Smooth muscle cell (in vitro differentiated cells): ENCODE data around the gene USP49. TPM values are rescaled to one million over a fixed set of nuclear protein-coding genes. Genes with fewer than 3 reads are reported as not detected.

Experiments used
- DNase-seq: peaks from one replicate; lab custom pipeline; 2025; ENCODE audit not compliant: unreplicated experiment; lab: John Stamatoyannopoulos, UW
- H2AFZ ChIP-seq: fragments of 200-600 bp; sonication (generic); 2 replicates; pipeline ENCODE4 v1.6.0; 2016; ENCODE audit warnings: antibody characterized with exemption, low read depth, mild to moderate bottlenecking
- H3F3A ChIP-seq: fragments of 200-600 bp; sonication (generic); 2 replicates; pipeline ENCODE4 v1.6.0; 2017; ENCODE audit warnings: antibody characterized with exemption, low read depth
- H3K27ac ChIP-seq: fragments of 200-600 bp; sonication (generic); 2 replicates; pipeline ENCODE4 v1.5.1; 2016; ENCODE audit warnings: low read depth, mild to moderate bottlenecking
- H3K27me3 ChIP-seq: fragments of 200-600 bp; sonication (generic); 2 replicates; pipeline ENCODE4 v1.6.1; 2016; ENCODE audit warnings: low read depth, mild to moderate bottlenecking
- H3K36me3 ChIP-seq: fragments of 200-600 bp; sonication (generic); 2 replicates; pipeline ENCODE4 v1.5.1; 2016; ENCODE audit warnings: low read depth
- H3K4me1 ChIP-seq: fragments of 200-600 bp; sonication (generic); 2 replicates; pipeline ENCODE4 v1.5.1; 2016; ENCODE audit warnings: low read depth
- H3K4me2 ChIP-seq: fragments of 200-600 bp; sonication (generic); 2 replicates; pipeline ENCODE4 v1.6.0; 2016; ENCODE audit warnings: mild to moderate bottlenecking
- H3K4me3 ChIP-seq: fragments of 200-600 bp; sonication (generic); 2 replicates; pipeline ENCODE4 v1.5.1; 2016; ENCODE audit warnings: mild to moderate bottlenecking
- H3K79me2 ChIP-seq: fragments of 200-600 bp; sonication (generic); 2 replicates; pipeline ENCODE4 v1.6.0; 2016; ENCODE audit warnings: low read depth, mild to moderate bottlenecking
- H3K9ac ChIP-seq: fragments of 200-600 bp; sonication (generic); 2 replicates; pipeline ENCODE4 v1.6.0; 2016; ENCODE audit warnings: low read depth
- H3K9me3 ChIP-seq: fragments of 200-600 bp; sonication (generic); replicated peaks from 2 replicates; pipeline ENCODE4 v1.5.1; 2016; ENCODE audit warnings: low read depth
- H4K20me1 ChIP-seq: fragments of 200-600 bp; sonication (generic); 2 replicates; pipeline ENCODE4 v1.6.0; 2016; ENCODE audit warnings: low read depth
- WGBS: methylation state at CpG from one replicate; pipeline ENCODE4 v1.1.7; 2016; ENCODE audit warnings: low lambda C conversion rate; 5-methylcytosine and 5-hydroxymethylcytosine counted together
- polyA plus RNA-seq: library from polyadenylated mRNA; unstranded; fragments of >200 nt; fragmentation: Nextera tagmentation; extraction: Ambion mirVana; gene quantifications from 2 replicates; pipeline ENCODE4 v1.2.1, GENCODE V29; 2016
- total RNA-seq: library from RNA; depleted of rRNA; stranded (reverse); fragments of >200 nt; gene quantifications from 2 replicates; pipeline ENCODE4 v1.2.3, GENCODE V29; 2014
- TF ChIP-seq, protein P1 (sequence below): fragments of 200-600 bp; sonication (generic); IDR thresholded peaks from 2 replicates; pipeline ENCODE4 v1.5.1; 2017; ENCODE audit warnings: borderline replicate concordance, mild to moderate bottlenecking, antibody characterized with exemption; ENCODE audit not compliant: insufficient read depth, poor library complexity, severe bottlenecking

Gene USP49
- total and polyA plus RNA-seq, 2 experiments from 2014 or later, result 1.9 to 5.2 TPM

DNA sequence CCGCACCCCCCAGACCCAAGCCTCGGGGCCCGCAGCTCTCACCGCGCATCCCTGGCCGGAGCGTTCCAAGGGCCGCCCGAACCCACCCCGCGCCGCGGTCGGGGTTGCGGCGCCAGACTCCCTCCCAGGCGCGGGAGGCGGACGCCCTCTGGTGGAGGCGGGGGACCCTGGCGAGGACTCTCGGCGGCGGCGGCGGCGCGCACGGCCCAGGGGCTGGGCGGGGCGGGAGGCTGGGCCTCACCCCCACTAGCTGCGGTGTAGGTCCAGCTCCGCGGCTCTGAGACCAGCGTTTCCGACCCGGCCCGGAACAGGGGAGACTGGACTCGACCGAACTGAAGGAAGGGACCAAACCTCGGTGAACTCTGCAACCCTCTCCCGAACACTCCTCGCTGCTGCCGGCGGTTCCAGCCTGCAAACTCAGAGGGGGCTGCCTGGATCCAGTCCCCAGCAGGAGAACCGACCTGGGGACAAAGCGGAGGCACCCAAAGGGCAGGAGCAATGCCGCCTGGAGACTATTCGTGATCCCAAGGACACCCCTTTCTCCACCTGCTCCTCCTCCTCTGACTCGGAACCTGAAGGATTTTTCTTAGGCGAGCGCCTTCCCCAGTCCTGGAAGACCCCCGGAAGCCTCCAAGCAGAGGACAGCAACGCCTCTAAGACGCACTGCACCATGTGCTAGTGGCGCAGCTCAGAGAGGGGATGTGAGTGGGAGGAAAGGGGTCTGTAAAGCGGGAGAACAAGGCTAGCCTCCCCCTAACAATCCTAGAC lies 108.5 kb downstream of the USP49 start:
- H3K36me3 ChIP-seq, result peaks cover 5% of the 10 kb centered on the region
- TF ChIP-seq, protein P1, sequence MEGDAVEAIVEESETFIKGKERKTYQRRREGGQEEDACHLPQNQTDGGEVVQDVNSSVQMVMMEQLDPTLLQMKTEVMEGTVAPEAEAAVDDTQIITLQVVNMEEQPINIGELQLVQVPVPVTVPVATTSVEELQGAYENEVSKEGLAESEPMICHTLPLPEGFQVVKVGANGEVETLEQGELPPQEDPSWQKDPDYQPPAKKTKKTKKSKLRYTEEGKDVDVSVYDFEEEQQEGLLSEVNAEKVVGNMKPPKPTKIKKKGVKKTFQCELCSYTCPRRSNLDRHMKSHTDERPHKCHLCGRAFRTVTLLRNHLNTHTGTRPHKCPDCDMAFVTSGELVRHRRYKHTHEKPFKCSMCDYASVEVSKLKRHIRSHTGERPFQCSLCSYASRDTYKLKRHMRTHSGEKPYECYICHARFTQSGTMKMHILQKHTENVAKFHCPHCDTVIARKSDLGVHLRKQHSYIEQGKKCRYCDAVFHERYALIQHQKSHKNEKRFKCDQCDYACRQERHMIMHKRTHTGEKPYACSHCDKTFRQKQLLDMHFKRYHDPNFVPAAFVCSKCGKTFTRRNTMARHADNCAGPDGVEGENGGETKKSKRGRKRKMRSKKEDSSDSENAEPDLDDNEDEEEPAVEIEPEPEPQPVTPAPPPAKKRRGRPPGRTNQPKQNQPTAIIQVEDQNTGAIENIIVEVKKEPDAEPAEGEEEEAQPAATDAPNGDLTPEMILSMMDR, result peak; percentile 84
- peak overlapping the region; percentile 98 for H3K9ac ChIP-seq
- no peaks in the 10 kb centered on the region for H3K27me3 ChIP-seq
- H3F3A ChIP-seq, result peaks cover 21% of the 10 kb centered on the region
- no peaks in the 10 kb centered on the region for H3K9me3 ChIP-seq
- peak overlapping the region; percentile 94 for H3K4me2 ChIP-seq
- H3K27ac ChIP-seq, result peak overlapping the region; percentile 91
- no peaks in the 10 kb centered on the region for H4K20me1 ChIP-seq
- WGBS, result under 1% methylated on average over 51 of the region's 58 CpGs
- H2AFZ ChIP-seq, result peak overlapping the region; percentile 73
- H3K79me2 ChIP-seq, result peaks cover 16% of the 10 kb centered on the region
- DNase-seq, result peak; percentile 79
- H3K4me3 ChIP-seq, result peak overlapping the region; percentile 97
- H3K4me1 ChIP-seq, result peaks cover 7% of the 10 kb centered on the region

DNA sequence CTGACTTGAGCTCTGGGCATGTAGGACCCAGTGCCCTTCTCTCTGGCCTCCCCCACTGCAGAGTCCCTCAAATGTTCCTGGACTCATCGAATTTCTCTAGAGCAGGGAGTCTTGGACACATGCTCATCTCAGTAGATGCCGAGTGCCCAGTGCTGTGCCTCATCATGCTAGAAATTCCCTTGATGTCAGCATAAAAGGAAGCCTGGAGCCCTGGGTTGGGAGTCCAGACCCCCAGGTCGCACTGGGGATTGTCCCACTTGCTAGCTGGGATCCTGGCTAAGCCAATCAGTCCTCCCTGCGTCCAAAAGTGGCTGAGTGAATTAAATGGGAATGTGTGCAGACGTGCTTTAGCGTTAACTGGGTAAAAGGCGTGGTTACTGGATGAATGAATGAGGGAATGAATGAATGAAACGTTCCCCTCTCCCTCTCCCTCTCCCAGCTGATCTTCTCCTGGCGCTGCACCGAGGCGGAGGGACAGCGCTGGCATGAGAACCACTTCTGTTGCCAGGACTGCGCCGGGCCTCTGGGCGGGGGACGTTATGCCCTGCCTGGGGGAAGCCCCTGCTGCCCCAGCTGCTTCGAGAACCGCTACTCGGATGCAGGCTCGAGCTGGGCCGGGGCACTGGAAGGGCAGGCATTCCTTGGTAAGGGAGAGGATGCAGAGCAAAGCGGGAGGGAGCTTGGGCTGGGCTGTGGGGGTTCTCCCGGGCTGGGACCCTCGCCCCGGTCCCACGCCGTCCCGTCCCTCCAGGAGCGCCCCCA lies 109.3 kb downstream of the USP49 start:
- no peak for DNase-seq
- H2AFZ ChIP-seq, result peak overlapping the region; percentile 73
- H3K9ac ChIP-seq, result no peak overlapping the region
- H3K9me3 ChIP-seq, result no peaks in the 10 kb centered on the region
- H3F3A ChIP-seq, result peaks cover 21% of the 10 kb centered on the region
- TF ChIP-seq, protein P1, result no peak
- 37% methylated on average over 22 of the region's 29 CpGs for WGBS
- peak overlapping the region; percentile 94 for H3K4me2 ChIP-seq
- peaks cover 16% of the 10 kb centered on the region for H3K79me2 ChIP-seq
- peaks cover 14% of the 10 kb centered on the region for H3K4me1 ChIP-seq
- no peaks in the 10 kb centered on the region for H3K27me3 ChIP-seq
- peaks cover 5% of the 10 kb centered on the region for H3K36me3 ChIP-seq
- H3K27ac ChIP-seq, result no peak overlapping the region
- H4K20me1 ChIP-seq, result no peaks in the 10 kb centered on the region
- peak overlapping the region; percentile 97 for H3K4me3 ChIP-seq

DNA sequence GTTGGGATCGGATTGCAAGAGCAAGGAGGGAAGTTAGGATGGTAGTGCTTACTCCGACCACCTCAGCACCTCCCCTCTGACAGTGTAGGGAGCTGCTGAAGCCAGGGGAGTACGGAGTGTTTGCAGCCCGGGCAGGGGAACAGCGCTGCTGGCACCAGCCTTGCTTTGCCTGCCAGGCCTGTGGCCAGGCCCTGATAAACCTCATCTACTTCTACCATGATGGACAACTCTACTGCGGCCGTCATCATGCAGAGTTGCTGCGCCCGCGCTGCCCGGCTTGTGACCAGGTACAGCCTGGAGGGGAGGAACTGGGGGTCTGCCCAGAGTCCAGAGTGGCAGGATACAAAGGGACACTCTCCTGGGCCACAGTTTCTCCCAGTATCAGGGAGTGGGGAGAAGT lies 109.9 kb downstream of the USP49 start:
- TF ChIP-seq, protein P1, result no peak
- H3K9ac ChIP-seq, result no peak overlapping the region
- peaks cover 15% of the 10 kb centered on the region for H3K4me1 ChIP-seq
- H2AFZ ChIP-seq, result no peak overlapping the region
- H3F3A ChIP-seq, result peaks cover 15% of the 10 kb centered on the region
- H3K27me3 ChIP-seq, result no peaks in the 10 kb centered on the region
- DNase-seq, result no peak
- H4K20me1 ChIP-seq, result no peaks in the 10 kb centered on the region
- 92% methylated on average over 11 of the region's 11 CpGs for WGBS
- H3K27ac ChIP-seq, result no peak overlapping the region
- H3K4me3 ChIP-seq, result no peak overlapping the region
- no peak overlapping the region for H3K4me2 ChIP-seq
- peaks cover 5% of the 10 kb centered on the region for H3K36me3 ChIP-seq
- H3K9me3 ChIP-seq, result no peaks in the 10 kb centered on the region
- peaks cover 16% of the 10 kb centered on the region for H3K79me2 ChIP-seq
